ENCODE measurements around the gene SLC9A9. TPM values are rescaled to one million over a fixed set of nuclear protein-coding genes. Genes with fewer than 3 reads are reported as not detected.

The SLC9A9 gene
- 0.41 and 3.0 TPM in 2 replicates for total RNA-seq

DNA sequence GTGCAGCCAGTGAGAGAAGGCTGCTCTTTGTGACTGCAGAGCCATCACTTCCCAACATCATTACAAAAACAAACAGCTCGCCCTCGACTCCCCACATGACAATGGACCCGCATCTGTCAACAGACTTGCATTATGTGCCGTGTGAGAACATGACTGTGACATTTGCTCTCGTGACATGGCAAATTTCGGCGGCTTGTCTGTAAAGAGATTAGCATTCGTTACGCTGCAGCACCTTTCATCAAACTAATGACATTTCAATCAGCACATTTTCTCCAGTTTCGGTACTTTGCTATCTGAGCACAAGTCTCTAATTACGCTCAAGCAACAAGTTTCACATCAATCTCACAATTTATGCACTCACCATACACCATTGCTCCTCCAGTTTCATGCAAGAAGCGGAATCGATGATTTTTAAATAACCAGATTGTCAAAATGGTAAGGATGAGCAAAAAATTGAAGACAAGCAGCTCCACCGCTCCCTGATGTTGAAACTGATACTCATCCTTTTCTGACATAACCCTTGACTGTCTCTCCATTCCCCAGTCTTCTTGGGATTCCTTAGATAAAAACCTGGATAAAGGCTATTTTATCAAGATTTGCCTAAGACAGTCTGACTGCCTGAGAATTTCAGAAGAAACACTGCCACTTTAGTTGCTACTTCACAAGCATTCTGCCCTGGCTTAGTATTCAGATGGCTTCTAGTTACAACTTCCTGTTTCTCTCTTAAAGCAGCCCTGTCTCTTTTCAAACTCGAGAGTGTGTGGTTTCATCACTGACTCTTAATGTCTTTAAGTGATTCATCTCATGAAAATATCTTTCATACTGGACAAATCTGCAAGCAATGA is at the start of gene SLC9A9:
Gene SLC9A9, minus strand, starts transcription at position 682 of the 845 bp plus-strand sequence. Its CDS starts 146 bp downstream, at position 536.
- peak; percentile 9 for DNase-seq (ENCODE audit: low read depth)
- TF ChIP-seq, protein P1, sequence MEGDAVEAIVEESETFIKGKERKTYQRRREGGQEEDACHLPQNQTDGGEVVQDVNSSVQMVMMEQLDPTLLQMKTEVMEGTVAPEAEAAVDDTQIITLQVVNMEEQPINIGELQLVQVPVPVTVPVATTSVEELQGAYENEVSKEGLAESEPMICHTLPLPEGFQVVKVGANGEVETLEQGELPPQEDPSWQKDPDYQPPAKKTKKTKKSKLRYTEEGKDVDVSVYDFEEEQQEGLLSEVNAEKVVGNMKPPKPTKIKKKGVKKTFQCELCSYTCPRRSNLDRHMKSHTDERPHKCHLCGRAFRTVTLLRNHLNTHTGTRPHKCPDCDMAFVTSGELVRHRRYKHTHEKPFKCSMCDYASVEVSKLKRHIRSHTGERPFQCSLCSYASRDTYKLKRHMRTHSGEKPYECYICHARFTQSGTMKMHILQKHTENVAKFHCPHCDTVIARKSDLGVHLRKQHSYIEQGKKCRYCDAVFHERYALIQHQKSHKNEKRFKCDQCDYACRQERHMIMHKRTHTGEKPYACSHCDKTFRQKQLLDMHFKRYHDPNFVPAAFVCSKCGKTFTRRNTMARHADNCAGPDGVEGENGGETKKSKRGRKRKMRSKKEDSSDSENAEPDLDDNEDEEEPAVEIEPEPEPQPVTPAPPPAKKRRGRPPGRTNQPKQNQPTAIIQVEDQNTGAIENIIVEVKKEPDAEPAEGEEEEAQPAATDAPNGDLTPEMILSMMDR (IDR thresholded peaks at IDR 0.05; ENCODE audit: insufficient read depth, low read length, poor library complexity, severe bottlenecking): no peak
- Histone ChIP-seq H3K27me3 (ENCODE audit: control insufficient read depth, insufficient read depth, low read length) (no peaks in the 10 kb centered on the region), H3K36me3 (ENCODE audit: control insufficient read depth, insufficient read depth, low read length) (no peaks in the 10 kb centered on the region), H3K4me3 (ENCODE audit: low read depth, low read length) (peak within 1 kb of the TSS; percentile 47)

DNA sequence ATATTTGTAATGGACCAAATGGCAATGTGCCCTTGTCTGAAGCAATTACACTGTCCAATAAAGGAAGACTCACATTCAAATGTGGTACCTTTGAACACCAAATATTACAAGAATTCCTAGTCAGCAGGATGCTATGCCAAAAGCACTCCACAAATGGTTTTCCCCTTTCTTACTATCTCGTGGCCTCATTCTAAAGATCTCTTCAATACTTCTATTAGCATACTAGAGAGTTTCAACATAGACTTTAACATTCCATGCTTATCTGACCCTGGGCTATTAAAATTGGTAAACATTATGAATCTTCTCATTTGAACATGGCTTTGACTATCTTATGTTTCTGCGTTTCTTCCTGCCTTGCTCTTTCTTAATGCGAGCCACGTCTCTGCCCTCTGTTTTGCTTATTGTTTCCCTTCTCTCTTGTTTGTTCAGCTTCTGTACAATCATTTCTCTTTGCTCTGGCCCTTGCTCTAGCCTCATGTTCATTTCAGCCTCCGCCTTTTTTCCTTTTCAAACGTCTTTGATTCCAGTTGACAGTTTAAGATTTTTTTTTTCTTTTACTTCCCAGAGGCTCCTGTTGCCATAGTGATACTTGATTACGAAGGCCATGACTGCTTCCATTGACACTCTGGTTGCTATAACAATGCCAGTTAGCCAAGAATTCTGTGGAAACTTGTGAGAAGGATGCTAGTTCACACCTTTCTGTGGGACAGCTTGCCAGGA is 49.5 kb upstream of the SLC9A9 start:
- TF ChIP-seq, protein P1 (IDR thresholded peaks at IDR 0.05; ENCODE audit: insufficient read depth, low read length, poor library complexity, severe bottlenecking): no peak
- Histone ChIP-seq H3K27me3 (ENCODE audit: control insufficient read depth, insufficient read depth, low read length) (no peaks in the 10 kb centered on the region), H3K4me3 (ENCODE audit: low read depth, low read length) (no peak overlapping the region), H3K36me3 (ENCODE audit: control insufficient read depth, insufficient read depth, low read length) (no peaks in the 10 kb centered on the region)
- no peak for DNase-seq (ENCODE audit: low read depth)

DNA sequence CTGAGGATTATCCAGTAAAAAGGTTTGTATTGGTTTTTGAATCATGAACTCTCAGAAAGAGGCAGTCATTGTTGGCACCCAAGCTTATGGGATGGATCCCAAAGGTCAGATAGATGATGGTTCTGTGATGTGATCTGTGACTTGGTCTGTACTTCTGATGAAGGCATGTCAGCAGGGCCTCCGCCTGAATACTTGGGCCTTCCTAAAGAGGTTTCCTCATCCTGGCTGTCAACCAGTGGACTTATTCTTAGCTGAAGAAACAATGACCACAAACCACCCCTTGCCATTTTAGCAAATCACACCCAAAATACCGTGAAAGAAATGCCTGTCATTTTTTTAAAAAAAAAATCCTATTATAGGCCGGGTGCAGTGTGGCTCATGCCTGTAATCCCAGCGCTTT is 48.2 kb upstream of the SLC9A9 start:
- DNase-seq (ENCODE audit: low read depth): no peak
- Histone ChIP-seq H3K4me3 (ENCODE audit: low read depth, low read length) (no peak overlapping the region), H3K36me3 (ENCODE audit: control insufficient read depth, insufficient read depth, low read length) (no peaks in the 10 kb centered on the region), H3K27me3 (ENCODE audit: control insufficient read depth, insufficient read depth, low read length) (no peaks in the 10 kb centered on the region)
- TF ChIP-seq, protein P1 (IDR thresholded peaks at IDR 0.05; ENCODE audit: insufficient read depth, low read length, poor library complexity, severe bottlenecking): no peak

DNA sequence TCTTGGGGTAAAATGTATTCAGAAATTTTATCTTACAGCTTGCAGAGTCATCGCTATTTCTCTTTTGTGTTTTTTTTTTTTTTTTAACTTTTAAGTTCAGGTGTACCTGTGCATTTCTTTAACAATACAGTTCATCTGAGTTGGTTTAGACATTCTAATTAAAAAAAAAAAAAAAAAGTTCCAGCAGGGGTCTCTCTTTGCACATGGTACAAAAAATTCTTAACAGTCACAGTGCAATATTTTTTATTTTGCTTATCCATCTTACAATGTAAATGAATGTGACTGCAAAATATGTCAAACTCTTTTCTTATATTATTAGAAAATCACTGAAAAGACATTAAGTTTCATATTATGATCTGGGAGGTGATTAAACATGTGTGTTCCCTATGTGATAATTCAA is 47.5 kb upstream of the SLC9A9 start:
- no peak for DNase-seq (ENCODE audit: low read depth)
- Histone ChIP-seq H3K36me3 (ENCODE audit: control insufficient read depth, insufficient read depth, low read length) (no peaks in the 10 kb centered on the region), H3K27me3 (ENCODE audit: control insufficient read depth, insufficient read depth, low read length) (no peaks in the 10 kb centered on the region), H3K4me3 (ENCODE audit: low read depth, low read length) (no peak overlapping the region)
- TF ChIP-seq, protein P1 (IDR thresholded peaks at IDR 0.05; ENCODE audit: insufficient read depth, low read length, poor library complexity, severe bottlenecking): peak; percentile 6

DNA sequence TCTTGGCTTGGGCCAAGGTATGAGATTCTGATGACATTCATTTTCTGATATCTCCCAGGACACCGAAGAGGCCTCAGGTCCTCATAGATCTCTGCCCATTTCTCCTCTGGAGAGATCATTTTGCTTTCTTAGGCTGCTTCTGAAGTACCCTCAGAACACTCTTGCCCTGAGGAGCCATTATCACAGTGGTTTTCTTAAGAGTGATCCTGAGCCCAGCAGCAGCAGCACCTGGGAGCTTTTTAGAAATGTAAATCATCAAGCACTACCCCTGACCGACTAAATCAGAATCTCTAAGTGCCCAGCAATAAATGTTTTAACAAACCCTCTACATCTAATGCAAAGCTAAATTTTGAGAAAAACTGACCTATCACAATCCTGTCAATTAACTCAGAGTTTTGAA is 40.6 kb upstream of the SLC9A9 start:
- H3K27me3 ChIP-seq (ENCODE audit: control insufficient read depth, insufficient read depth, low read length): peaks cover 4% of the 10 kb centered on the region
- DNase-seq (ENCODE audit: low read depth): no peak
- TF ChIP-seq, protein P1 (IDR thresholded peaks at IDR 0.05; ENCODE audit: insufficient read depth, low read length, poor library complexity, severe bottlenecking): no peak
- H3K4me3 ChIP-seq (ENCODE audit: low read depth, low read length): no peak overlapping the region
- no peaks in the 10 kb centered on the region for H3K36me3 ChIP-seq (ENCODE audit: control insufficient read depth, insufficient read depth, low read length)
